ENCODE measurements around the gene PDZK1IP1.
"Not testable (repeated sequence)": the region's sequence is repeated elsewhere in the genome, so short reads cannot be mapped to it uniquely, and the experiment has no call there.

PDZK1IP1 gene

GRCh38 chr1:47223921-47224675 is 34.3 kb upstream of the PDZK1IP1 start:
- no peak for DNase-seq

- no peak for DNase-seq
Measured at GRCh38 chr1:47223174-47223920, 33.5 kb upstream of the PDZK1IP1 start.

- no peak for DNase-seq
Measured at GRCh38 chr1:47222476-47222875, 32.6 kb upstream of the PDZK1IP1 start.

- DNase-seq, result no peak
Measured at GRCh38 chr1:47219590-47220220, 29.9 kb upstream of the PDZK1IP1 start.

- no peak for DNase-seq
Measured at GRCh38 chr1:47219001-47219400, 29.2 kb upstream of the PDZK1IP1 start.

GRCh38 chr1:47216278-47217059 is 26.6 kb upstream of the PDZK1IP1 start:
- DNase-seq, result no peak

GRCh38 chr1:47215713-47216112 is 25.9 kb upstream of the PDZK1IP1 start:
- no peak for DNase-seq

GRCh38 chr1:47214549-47214948 is 24.7 kb upstream of the PDZK1IP1 start:
- DNase-seq, result no peak

GRCh38 chr1:47213230-47213963 is 23.6 kb upstream of the PDZK1IP1 start:
- DNase-seq, result no peak

- DNase-seq, result no peak
Measured at GRCh38 chr1:47212636-47213229, 22.9 kb upstream of the PDZK1IP1 start.

GRCh38 chr1:47211796-47212269 is 22.0 kb upstream of the PDZK1IP1 start:
- DNase-seq, result peak in 7 of 51 donors; percentile 7 to 20 (median 13)

- no peak for DNase-seq
Measured at GRCh38 chr1:47210666-47211065, 20.8 kb upstream of the PDZK1IP1 start.

GRCh38 chr1:47209725-47210325 is 20.0 kb upstream of the PDZK1IP1 start:
- DNase-seq, result no peak

- DNase-seq, result no peak
Measured at GRCh38 chr1:47209091-47209490, 19.3 kb upstream of the PDZK1IP1 start.

GRCh38 chr1:47208374-47208850 is 18.6 kb upstream of the PDZK1IP1 start:
- no peak for DNase-seq

- peak in 1 of 51 donors; percentile 13 for DNase-seq
Measured at GRCh38 chr1:47207803-47208373, 18.1 kb upstream of the PDZK1IP1 start.

GRCh38 chr1:47205918-47206317 is 16.1 kb upstream of the PDZK1IP1 start:
- no peak for DNase-seq

GRCh38 chr1:47203504-47203903 is 13.7 kb upstream of the PDZK1IP1 start:
- not testable (repeated sequence) for DNase-seq

GRCh38 chr1:47201179-47201578 is 11.3 kb upstream of the PDZK1IP1 start:
- DNase-seq, result no peak
